ENCODE data around the gene SPTBN1.

GRCh38 chr2:54551123-54551756 is 95.1 kb downstream of the SPTBN1 start:
- TF ChIP-seq ZNF423 (CRISPR knock-in tag; IDR thresholded peaks at IDR 0.05) = no peak
- no peak for TF ChIP-seq IRF1 (CRISPR knock-in tag; IDR thresholded peaks at IDR 0.05)
- no peak for TF ChIP-seq USF2 (CRISPR knock-in tag; IDR thresholded peaks at IDR 0.05)
- no peak for TF ChIP-seq ZNF416 (CRISPR knock-in tag; IDR thresholded peaks at IDR 0.05)
- TF ChIP-seq ZNF512 (CRISPR knock-in tag; IDR thresholded peaks at IDR 0.05; ENCODE audit: borderline replicate concordance) = no peak
- TF ChIP-seq CTCF (IDR thresholded peaks at IDR 0.05) = no peak

Measured in WTC11 (cell line).